Urinary bladder (tissue), 2 donors: Measurements from ENCODE around the gene GNG2. TPM values are rescaled to one million over a fixed set of nuclear protein-coding genes. Genes with fewer than 3 reads are reported as not detected.

Experiments
- polyA plus RNA-seq: library from polyadenylated mRNA; stranded (reverse); fragments of 200-250 nt; gene quantifications from one replicate; pipeline ENCODE4 v1.2.3, GENCODE V29; 2013
- total RNA-seq: library from RNA; depleted of rRNA; stranded (reverse); fragments of >200 nt; gene quantifications from one replicate; pipeline ENCODE4 v1.2.3, GENCODE V29; 2014
- donor health status: healthy.

The GNG2 gene
- total and polyA plus RNA-seq, 2 donors = 9.6 to 44.1 TPM

Other genes with a start within 250 kb of the GNG2 start
- gene FRMD6, start 208.7 kb upstream of the GNG2 start, total RNA-seq = 133 TPM
- 34.6 TPM for gene FRMD6, start 208.7 kb upstream of the GNG2 start, polyA plus RNA-seq
- 166 TPM for gene RTRAF, start 128.9 kb downstream of the GNG2 start, total RNA-seq
- gene RTRAF, start 128.9 kb downstream of the GNG2 start, polyA plus RNA-seq = 114 TPM
- gene NID2, start 208.4 kb downstream of the GNG2 start, total RNA-seq = 102 TPM
- 12.5 TPM for gene NID2, start 208.4 kb downstream of the GNG2 start, polyA plus RNA-seq